ENCODE measurements around the gene GPBP1L1.
"Not testable (repeated sequence)": the region's sequence is repeated elsewhere in the genome, so short reads cannot be mapped to it uniquely, and the experiment has no call there.

Gene GPBP1L1

DNA sequence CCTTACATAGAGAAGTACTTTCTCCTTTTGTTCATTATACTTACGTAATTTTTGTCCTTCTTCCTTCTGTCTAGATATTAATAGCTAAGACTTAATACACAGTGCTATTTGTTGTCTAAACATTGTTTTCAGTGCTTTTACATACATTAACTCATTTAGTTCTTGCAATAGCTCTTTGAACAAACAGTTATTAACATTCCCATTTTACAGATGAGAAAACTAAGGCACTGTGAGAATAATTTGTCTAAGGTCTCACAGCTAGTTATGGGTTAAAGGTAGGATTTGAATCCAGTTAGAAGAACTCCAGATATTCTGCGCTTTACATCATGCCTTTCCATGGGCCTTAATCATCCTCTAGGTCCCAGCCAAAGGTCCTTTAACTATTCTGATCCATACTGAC lies 82.1 kb downstream of the GPBP1L1 start:
- TF ChIP-seq, protein P1, sequence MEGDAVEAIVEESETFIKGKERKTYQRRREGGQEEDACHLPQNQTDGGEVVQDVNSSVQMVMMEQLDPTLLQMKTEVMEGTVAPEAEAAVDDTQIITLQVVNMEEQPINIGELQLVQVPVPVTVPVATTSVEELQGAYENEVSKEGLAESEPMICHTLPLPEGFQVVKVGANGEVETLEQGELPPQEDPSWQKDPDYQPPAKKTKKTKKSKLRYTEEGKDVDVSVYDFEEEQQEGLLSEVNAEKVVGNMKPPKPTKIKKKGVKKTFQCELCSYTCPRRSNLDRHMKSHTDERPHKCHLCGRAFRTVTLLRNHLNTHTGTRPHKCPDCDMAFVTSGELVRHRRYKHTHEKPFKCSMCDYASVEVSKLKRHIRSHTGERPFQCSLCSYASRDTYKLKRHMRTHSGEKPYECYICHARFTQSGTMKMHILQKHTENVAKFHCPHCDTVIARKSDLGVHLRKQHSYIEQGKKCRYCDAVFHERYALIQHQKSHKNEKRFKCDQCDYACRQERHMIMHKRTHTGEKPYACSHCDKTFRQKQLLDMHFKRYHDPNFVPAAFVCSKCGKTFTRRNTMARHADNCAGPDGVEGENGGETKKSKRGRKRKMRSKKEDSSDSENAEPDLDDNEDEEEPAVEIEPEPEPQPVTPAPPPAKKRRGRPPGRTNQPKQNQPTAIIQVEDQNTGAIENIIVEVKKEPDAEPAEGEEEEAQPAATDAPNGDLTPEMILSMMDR (IDR thresholded peaks at IDR 0.05; ENCODE audit: borderline replicate concordance, control extremely low read depth, extremely low read depth, insufficient read depth, missing control alignments) = no peak
- in situ Hi-C loops (cut with MboI; ENCODE audit: low sequenced_read_pairs, unreplicated experiment) = no loop called here
- DNase-seq (ENCODE audit: low spot score) = no peak

DNA sequence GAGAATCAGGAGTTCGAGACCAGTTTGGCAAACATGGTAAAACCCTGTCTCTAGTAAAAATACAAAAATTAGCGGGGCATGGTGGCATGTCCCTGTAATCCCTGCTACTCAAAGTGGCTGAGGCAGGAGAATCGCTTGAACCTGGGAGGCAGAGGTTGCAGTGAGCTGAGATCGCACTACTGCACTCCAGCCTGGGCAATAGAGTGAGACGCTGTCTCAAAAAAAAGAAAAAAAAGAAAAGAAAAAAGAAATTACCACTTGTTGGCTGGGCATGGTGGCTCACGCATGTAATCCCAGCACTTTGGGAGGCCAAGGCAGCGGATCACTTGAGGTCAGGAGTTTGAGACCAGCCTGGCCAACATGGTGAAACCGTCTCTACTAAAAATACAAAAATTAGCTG lies 89.6 kb downstream of the GPBP1L1 start:
- DNase-seq (ENCODE audit: low spot score); in situ Hi-C loops (cut with MboI; ENCODE audit: low sequenced_read_pairs, unreplicated experiment): not testable (repeated sequence)

DNA sequence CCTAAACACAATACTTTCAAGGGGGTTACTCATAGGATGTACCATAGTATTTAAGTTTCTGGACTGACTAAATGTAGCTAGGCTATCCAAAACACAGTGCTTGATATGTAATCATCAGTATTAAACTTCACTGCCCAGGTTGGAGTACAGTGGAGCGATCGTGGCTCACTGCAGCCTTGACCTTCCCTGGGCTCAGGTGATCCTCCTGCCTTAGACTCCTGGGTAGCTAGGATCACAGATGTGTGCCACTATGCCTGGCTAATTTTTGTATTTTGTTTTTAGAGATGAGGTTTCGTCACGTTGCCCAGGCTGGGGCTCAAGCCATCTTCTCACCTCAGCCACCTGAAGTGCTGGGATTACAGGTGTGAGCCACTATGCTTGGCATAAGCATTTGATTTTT lies 91.9 kb downstream of the GPBP1L1 start:
- TF ChIP-seq, protein P1 (IDR thresholded peaks at IDR 0.05; ENCODE audit: borderline replicate concordance, control extremely low read depth, extremely low read depth, insufficient read depth, missing control alignments) = no peak
- in situ Hi-C loops (cut with MboI; ENCODE audit: low sequenced_read_pairs, unreplicated experiment) = no loop called here
- DNase-seq (ENCODE audit: low spot score) = no peak

DNA sequence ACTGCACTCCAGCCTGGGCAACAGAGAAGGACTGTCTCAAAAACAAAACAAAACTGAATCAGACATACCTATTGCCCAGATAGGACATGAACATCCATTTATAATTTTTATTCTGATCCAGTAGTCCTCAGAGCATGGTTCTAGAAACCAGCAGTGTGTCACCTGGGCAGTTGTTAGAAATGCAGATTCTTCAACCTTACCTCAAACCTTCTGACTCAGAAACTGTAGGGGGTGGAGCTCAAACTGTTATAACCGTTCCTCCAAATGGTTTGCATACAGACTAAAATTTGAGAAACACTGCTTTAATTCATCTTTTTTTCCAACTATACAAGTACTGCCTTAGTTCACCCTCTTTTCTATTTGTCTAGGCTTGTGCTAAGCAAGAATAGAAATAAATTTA lies 96.5 kb downstream of the GPBP1L1 start:
- DNase-seq (ENCODE audit: low spot score) = no peak
- TF ChIP-seq, protein P1 (IDR thresholded peaks at IDR 0.05; ENCODE audit: borderline replicate concordance, control extremely low read depth, extremely low read depth, insufficient read depth, missing control alignments) = no peak
- in situ Hi-C loops (cut with MboI; ENCODE audit: low sequenced_read_pairs, unreplicated experiment) = loop anchor here (10.0 kb wide), 1 partner anchor 225 kb away; no protein-coding TSS in a partner anchor

DNA sequence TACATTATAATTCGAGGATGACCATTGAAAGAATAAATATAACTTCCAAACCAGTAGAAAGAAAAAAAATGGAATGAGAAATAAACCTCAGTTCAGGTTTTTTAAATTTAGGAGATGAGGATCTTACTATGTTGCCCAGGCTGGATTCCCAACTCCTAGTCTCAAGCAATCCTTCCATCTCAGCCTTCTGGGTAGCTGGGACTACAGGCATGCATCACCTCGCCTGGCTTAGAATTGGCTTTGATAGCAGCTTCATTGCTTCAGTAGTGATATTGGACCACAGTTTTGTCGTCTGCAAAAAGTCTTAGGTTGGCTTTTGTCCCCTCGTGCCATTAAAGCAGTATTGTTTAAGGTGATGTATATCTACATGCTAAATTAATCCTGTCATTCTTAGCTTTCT lies 99.6 kb downstream of the GPBP1L1 start:
- in situ Hi-C loops (cut with MboI; ENCODE audit: low sequenced_read_pairs, unreplicated experiment) = loop anchor here (10.0 kb wide), 1 partner anchor 222 kb away; no protein-coding TSS in a partner anchor
- no peak for DNase-seq (ENCODE audit: low spot score)
- TF ChIP-seq, protein P1 (IDR thresholded peaks at IDR 0.05; ENCODE audit: borderline replicate concordance, control extremely low read depth, extremely low read depth, insufficient read depth, missing control alignments) = no peak

DNA sequence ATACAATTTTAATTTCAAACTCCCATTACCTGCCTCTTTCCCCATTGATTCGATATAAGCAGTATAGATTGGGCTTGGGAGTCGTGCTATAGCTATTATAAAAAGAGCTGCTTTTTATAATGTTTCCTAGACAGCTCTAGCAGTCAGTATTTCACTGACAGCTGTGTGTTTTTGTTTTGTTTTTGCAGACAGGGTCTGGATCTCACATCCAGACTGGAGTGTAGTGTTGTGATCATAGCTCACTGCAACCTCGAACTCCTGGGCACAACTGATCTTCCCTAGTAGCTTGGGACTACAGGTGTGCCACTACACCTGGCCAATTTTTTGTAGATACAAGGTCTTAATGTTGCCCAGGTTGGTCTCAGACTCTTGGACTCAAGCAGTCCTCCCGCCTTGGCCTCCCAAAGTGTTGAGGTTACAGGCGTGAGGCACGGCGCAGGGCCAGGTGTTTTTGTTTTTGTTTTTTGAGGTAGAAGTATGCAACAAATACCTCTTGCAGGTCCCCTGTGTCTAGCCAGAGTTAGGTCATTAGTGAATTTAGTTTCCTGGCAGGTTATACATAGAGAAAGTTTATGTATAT lies 100.7 kb downstream of the GPBP1L1 start:
- TF ChIP-seq, protein P1 (IDR thresholded peaks at IDR 0.05; ENCODE audit: borderline replicate concordance, control extremely low read depth, extremely low read depth, insufficient read depth, missing control alignments) = no peak
- in situ Hi-C loops (cut with MboI; ENCODE audit: low sequenced_read_pairs, unreplicated experiment) = loop anchor here (10.0 kb wide), 1 partner anchor 221 kb away; no protein-coding TSS in a partner anchor
- no peak for DNase-seq (ENCODE audit: low spot score)

DNA sequence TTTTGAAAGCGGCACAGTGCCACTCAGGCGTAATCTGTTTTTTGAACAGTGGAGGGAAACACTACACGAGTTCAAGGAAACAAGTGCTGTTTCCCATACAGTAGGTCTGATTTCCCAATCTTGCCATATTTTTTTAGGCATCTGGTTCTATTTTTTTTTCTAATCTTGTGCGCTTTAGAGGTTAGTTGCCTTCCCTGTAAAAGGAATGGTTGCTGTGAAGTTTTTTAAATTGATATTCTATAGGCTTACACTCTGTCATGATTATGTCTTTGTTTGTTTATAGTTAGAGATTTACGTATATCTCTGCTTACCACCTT lies 101.3 kb downstream of the GPBP1L1 start:
- DNase-seq (ENCODE audit: low spot score) = no peak
- TF ChIP-seq, protein P1 (IDR thresholded peaks at IDR 0.05; ENCODE audit: borderline replicate concordance, control extremely low read depth, extremely low read depth, insufficient read depth, missing control alignments) = no peak
- in situ Hi-C loops (cut with MboI; ENCODE audit: low sequenced_read_pairs, unreplicated experiment) = loop anchor here (10.0 kb wide), 1 partner anchor 220 kb away; no protein-coding TSS in a partner anchor

All from GM13976 (cell line).